HG03159 (cell line): ENCODE results near the gene CLTB.
"Not testable (repeated sequence)": the region's sequence is repeated elsewhere in the genome, so short reads cannot be mapped to it uniquely, and the experiment has no call there.

Experiments
- ATAC-seq: cut with Tn5 transposase; IDR thresholded peaks from one replicate; pipeline ENCODE4 v1.9.1; 2021; ENCODE audit warnings: mild to moderate bottlenecking, moderate library complexity; ENCODE audit not compliant: unreplicated experiment

Gene CLTB

DNA sequence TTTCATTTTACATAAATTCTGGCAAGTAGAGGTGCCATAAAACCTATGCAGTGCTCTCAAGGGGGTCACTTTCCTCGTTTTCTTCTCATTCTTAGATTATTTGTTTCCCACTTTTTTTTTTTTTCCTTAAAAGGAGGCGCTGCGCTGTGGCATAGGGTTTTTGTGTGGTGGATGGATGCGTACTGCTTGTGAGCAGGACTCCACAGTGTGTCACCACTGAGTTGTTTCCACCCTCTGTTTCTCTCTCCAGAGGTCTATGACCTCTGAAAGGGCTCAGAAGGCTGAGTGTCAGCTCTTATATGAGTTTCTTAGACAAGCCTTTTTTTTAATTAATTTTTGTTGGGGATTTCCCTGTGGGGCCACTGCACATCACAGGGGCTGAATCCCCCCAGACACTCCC lies 13.6 kb upstream of the CLTB start:
- no peak for ATAC-seq

DNA sequence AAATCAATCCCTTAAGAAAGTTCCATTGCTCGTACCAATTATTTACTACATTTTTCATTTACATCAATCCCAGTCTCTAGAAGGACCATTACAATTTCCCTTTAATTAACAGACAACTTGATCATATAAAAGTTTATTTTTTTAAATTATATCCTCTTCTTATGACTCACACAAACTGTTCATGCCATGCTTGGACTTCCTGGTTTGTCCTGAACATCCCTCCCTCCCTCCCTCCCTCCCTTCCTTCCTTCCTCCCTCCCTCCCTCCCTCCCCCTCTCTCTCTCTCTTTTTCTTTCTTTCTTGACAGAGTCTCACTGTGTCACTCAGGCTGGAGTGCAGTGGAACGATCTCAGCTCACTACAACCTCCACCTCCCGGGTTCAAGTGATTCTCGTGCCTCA lies 11.6 kb upstream of the CLTB start:
- no peak for ATAC-seq

DNA sequence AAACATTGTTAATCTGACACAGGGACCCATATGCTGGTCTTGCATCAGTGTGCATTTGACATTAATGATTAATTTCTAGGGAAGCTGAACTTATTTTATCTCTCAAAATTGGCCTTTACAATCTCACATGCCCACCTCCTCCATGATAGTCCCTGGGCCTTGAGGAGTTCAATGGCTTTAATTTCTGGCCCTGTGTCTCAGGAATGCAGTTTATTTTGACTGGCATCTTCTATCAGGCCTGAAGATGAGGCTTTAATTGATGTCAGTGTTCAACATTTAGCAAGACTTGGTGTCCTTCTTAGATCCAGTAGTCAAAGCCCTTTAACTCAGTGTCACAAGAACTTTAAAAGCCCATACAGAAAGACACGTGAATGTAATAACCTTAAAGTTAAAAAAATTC lies 10.5 kb upstream of the CLTB start:
- no peak for ATAC-seq

DNA sequence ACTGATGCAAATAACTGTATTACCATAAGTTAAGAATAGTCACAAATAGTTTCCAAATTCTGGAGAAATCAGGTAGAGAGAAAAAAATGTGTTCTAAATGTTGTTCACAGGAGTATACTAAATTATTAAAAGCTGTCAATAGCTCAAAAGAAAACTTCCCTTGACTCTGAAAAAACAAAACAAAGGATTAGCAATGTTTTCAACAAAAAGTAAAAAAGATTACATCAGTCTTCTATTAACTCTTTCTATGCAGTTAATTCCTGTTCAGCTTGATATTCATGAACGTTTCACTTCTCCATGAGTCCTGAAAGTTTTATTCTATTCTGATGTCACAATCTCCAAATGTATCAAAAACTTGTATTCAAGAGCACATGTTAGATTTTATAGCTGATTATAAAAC lies 9.5 kb upstream of the CLTB start:
- ATAC-seq, result no peak

DNA sequence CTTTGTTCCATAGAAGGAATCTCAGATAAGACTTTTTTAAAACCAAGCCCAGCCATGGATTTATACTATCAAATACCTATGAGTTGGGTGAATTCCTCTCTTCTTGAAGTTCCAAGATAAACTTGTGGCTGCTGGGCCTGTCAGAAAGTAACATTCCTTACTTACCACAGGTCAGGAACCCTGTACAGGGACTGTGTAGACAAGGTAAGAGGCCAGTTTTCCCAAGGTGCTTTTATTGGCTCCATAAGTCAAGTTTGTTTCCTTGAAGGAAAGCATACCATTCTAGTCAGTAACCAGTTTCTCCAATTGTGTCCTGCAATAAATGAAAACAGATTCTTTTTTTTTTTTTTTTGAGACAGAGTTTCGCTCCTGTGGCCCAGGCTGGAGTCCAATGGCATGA lies 8.8 kb upstream of the CLTB start:
- ATAC-seq, result no peak

DNA sequence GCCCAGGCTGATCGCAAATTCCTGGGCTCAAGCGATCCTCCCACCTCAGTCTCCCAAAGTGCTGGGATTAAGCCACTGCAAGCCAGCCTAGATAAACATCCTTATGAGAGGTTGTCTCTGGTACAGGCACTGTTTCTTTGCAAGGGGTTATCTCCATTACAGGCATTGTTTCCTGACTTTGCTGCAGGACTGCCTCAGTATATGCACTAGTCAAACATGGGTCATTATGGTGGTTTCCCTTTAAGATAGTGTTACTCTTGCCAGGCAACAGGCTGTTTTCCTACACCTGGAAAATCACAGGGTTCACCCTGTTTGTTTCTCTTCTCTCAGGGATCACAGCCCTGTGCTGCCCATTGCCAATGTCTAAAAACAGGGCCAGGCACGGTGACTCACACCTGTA lies 7.8 kb upstream of the CLTB start:
- no peak for ATAC-seq

DNA sequence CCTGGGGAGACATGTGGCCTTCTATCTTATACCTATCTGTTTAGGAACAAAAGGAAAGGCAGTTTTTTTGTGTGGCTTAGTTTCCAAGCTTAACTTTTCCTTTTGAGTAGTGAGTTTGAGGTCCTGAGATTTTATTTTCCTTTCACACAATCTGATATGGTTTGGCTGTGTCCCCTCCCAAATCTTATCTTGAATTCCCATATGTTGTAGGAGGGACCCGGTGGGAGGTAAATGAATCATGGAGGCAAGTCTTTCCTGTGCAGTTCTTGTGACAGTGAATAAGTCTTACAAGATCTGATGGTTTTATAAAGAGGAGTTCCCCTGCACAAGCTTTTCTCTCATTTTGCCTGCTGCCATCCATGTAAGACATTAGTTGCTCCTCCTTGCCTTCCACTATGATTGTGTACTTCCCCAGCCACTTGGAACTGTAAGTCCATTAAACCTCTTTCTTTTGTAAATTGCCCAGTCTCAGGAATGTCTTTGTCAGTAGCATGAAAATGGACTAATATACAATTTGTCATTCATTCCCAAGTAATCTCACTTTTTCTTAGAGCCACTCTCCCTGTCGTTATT lies 4.7 kb upstream of the CLTB start:
- ATAC-seq, result no peak

DNA sequence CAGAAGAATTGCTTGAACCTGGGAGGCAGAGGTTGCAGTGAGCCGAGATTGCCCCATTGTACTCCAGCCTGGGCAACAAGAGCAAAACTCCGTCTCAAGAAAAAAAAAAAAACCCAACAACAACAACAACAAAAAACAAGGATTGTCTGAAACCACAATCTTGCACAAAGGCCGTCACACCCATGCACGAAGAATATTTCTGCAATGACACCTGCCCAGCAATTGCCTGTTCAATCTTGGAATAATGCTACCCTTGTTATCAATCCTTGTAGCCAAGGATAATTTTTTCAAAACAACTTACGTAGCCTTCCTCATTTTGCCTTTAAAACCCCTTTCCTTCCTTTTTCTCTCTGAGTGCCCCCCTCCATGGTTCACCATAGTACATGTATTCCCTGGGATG lies 3.7 kb upstream of the CLTB start:
- no peak for ATAC-seq

DNA sequence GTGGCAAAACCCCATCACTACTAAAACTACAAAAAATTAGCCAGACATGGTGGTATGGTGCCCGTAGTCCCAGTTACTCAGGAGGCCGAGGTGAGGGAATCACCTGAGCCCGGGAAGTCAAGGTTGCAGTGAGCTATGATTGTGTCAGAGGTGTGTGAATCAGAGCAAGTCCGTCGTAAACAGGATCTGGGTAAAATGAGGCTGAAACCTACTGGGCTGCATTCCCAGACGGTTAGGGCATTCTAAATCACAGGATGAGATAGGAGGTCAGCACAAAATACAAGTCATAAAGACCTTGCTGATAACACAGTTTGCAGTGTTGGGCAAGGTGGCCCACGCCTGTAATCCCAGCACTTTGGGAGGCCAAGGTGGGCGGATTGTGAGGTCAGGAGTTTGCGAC lies 1.9 kb upstream of the CLTB start:
- no peak for ATAC-seq

DNA sequence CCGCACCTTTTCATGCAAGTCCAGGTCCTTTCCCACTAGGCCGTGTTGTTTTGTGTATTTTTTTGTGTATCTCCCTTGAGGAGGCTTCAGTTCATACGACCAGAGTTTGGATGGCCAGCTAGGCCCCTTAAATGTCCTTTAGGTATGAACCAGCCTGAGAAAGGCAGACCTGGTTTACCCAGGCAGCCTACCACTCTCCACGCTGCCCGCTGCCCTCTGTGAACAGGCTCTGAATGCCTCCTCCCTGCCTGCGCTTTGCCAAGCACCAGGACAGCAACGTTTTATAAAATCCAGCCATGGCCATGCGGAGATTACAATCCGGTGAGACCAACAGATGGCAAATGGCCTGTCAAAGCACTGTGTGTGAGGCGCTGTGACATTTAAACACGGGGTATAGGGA lies 626 bp upstream of the CLTB start:
- no peak for ATAC-seq

DNA sequence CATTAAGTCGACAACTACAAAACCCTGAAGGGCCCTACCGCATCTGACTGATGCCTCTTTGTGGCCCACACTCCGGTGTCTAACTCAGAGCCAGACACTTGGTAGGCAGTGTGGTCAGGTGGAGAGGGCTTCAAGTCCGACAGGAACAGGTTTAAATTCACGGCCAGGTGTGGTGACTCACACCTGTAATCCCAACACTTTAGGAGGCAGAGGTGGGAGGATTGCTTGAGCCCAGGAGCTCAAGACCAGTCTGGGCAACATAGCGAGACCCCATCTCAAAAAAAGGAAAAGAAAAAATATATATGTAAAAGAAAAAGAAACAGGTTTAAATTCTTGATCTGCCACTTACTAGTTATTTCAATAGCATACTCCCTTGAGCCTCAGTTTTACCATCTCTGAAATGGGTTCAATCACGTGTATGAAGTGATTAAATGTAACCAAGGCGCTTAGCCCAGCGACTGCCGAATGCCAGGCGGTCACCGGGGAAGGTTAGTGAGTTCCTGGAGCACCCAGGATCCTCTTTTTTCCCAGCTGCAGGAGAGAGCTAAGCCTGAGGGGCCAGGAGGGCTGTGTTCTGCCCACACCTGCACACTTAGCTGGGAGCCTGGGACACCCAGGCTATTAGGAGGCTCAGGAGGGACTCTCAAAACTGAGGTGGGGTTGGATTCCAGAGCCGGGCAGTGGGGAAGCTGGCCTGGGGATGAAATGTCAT lies 943 bp downstream of the CLTB start:
- ATAC-seq, result no peak

DNA sequence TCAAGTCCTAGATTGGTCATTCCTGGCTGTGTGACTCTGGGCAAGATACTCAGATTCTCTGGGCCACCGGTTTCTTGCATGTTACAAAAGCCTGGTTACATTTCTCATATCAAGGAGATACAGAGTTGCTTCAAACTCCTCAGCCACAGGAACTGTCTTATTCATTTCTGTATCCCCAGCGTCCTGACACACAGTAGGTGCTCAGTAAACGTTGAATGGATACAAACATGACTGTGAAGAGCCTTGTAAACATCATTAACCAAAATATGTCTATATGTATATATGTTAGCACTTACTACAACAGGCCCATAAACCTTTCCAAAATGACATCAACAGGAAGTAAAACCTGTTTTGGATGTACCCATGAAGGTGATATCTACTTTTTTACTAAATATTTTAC lies 1.6 kb downstream of the CLTB start:
- ATAC-seq, result no peak

DNA sequence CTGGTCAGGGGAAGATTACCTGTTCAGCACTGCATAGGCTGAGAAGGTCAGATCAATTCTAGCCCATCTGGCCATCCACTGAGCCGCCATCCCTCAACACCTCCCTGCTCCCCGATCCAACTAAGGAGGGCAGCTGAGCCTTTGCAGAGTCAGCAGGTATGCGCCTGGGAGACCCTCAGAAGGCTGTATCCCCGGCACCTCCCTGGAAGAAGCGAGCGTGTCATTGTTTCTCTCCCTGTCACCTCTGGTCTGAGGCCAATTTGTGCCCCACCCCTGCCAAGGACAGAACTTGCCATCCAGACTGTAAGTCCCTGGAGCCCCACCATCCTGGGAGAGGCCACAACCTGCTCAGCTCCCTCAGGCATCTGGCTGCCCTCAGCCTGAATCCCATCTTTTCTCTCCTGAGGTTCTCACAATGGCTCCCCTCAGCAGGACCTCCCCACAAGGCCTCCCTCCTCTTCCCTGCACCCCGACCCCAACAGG lies 2.6 kb downstream of the CLTB start:
- ATAC-seq, result no peak

DNA sequence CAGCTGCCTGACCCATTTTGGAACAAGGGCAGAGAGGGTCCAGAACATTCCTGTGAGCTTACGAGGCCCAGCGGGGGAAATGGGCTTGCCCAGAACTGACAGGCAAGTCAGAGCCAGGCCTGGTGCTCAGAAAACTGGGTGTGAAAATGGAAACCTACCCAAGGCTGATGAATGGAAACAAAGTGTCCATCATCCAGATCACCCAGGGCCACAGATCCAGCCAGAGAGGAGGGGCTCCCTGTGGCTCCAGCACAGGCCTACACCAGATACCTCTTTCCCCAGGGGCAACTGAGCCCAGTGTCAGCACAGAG lies 3.1 kb downstream of the CLTB start:
- no peak for ATAC-seq

DNA sequence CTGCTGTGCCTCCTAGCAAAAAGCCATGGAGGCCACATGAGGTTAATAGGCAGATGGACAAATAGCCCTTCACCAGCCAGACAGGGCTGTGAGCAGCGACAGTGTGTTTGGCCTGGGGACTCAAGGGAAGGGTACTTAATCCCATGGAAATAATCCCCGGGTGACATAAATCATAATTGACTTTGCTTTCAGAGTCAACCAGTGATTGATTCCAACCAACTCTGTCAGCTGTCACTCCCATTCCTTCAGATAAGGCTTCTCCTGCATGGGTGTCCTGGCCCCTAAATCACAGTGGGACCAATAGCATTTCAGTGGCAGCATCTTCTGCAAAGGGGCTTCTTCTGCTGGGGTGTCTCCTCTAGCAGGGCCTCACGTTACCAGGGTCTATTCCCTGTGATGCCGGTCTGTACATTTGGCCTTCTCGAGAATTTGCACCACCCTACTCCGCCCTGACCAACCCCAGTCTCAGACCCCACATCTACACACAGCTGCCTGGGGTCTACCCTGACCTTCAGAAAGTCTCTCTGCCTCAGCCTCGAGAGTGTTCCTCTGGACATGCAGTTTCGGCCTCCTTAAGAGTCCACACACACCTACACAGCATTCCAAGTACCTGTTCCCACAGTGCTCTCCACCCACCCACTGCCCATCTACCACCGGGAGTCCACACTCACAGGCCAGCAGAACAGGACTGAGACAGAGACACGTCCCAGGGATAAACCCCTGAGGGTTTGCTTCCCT lies 3.7 kb downstream of the CLTB start:
- ATAC-seq, result no peak

DNA sequence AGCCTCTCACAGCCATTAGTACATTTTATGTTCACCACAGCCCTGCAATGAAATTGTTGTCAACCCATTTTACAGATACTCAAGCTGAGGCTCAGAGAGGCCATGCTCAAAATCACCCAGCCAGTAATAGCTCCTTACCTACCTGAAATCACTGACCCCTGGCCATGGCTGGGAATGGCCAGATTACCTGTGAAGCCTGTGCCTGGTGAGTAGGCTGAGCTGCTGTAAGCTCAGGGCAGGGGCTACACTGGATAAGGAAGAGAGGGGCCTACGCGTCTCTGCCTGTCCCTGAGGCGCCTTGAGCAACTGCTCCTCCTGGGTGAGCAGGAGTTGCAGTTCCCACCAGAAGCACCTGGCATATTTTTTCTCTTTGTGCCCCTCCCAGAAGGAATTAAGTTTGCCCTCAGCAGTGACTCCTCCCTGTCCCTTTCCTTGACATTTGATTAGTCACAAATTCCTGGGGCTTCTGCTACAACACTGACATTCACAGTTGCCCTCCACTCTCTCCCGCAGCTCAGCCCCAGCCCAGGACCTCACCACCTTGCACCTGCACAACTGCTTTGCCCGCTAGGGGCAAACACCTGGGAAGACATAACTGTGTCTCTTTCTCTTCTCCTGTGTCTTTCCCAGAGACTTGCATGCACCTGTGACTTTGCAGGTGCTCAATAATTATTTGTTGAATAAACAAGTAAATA lies 5.7 kb downstream of the CLTB start:
- no peak for ATAC-seq

DNA sequence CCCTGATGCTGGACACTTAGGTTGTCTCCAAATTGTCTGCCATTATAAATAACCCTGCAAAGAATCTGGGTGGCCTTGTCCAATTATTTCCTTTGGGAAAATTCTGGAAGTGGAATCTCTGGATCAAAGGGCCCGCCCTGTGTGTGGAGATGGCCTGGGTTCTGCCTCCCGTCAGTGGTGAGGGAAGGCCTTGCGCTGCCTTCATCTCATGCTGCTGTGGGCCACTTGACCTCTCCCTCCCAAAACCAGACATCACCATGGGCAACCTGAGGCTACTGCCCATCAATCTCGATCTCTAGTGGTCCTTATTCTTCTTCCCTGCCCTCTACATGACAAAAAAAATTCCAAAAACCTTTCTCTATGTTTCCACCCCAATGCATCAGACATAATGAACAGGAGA lies 6.6 kb downstream of the CLTB start:
- ATAC-seq, result no peak

DNA sequence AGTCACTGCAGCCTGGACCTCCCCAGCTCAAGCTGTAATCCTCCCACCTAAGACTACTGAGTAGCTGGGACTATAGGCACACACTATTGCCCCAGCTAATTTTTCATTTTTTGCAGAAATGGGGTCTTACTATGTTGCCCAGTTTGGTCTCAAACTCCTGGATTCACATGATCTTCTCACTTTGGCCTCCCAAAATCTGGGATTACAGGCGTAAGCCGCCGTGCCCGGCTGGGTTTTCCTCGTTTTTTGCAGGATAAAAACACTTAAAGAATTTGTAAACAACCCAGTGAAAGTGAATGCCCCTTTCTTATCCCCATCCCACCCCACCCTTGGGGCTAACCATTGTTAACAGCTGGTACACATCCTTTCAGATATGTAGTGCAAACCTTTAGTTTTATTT lies 7.7 kb downstream of the CLTB start:
- ATAC-seq, result no peak

DNA sequence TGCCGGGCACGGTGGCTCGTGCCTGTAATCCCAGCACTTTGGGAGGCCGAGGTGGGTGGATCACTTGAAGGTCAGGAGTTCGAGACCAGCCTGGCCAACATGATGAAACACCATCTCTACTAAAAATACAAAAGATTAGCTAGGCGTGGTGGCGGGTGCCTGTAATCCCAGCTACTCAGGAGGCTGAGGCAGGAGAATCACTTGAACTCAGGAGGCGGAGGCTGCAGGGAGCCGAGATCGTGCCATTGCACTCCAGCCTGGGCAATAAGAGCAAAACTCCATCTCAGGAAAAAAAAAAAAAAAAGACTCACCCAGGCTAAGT lies 8.1 kb downstream of the CLTB start:
- not testable (repeated sequence) for ATAC-seq

DNA sequence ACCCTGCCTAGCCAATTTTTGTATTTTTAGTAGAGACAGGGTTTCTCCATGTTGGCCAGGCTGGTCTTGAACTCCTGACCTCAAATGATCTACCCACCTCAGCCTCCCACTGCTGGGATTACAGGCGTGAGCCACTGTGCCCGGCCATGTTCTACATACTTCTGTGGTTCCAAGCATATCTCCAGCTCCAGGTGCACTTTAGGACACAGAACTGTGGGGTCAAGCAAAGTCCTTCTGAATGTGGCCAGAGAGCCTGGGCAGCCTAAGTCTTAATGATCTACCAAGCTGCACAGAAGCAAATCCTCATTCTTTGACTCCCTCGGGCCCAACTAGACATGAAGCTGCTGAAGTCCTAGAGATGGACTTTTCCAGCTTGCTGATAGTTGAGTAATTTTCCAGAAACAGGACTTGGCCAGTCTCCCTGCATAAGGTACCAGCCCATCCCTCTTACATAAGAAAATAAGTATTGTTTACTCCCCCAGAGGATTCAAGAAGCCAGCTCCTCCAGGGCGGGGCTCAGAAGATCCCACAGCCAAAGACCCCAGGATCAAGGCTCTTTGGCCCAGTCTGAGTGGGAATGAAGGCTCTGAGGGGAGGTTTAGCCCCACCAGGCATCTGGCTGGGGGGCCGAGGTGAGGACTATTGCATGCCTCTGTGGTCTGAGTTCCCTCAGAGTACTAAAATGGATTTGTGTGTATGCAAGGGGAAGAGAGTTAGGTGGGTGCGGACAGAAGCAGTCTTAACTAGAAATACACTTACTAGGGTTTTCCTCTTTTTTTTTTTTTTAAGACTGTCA lies 8.7 kb downstream of the CLTB start:
- no peak for ATAC-seq

DNA sequence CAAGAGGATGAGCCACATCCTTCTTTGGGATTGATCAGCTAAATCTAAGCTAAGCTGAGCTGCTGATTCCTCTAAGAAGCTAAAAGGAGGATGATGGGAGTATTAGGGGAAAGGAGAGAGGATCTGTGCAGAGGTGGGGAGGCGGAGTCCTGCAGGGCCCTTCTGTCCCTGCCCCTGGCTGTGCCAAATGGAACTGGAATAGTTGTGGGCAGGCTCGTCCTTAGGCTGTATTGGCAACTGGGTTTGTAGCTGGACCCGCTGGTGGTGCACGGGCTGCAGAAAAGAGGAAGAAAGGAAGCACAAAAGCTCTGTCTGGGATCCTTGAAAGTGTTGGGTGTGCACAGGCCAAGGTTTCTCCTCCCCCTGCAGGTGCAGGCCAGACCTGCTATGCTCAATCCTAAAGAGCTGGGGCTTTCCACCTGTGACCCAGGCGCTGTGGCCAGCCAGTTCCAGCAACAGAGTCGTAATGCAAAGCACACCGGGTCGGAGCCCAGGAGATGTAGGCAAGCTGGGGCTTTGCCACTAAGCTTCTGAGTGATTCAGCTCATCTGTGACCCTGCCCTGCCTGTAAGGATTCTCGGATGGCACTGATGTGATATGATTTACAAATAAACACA lies 9.8 kb downstream of the CLTB start:
- no peak for ATAC-seq
